H9 (cell line): ENCODE results near the gene ITPR2. TPM values are rescaled to one million over a fixed set of nuclear protein-coding genes. Genes with fewer than 3 reads are reported as not detected.

Source experiments
- DNase-seq: peaks from one replicate; pipeline ENCODE4 v3.0.0-alpha.2; 2017
- H2AFZ ChIP-seq: one replicate; pipeline ENCODE4 v1.6.1; 2013; ENCODE audit warnings: mild to moderate bottlenecking, low read length, control low read depth, moderate library complexity
- H2AK5ac ChIP-seq: 2 replicates; pipeline ENCODE4 v1.6.1; 2013; ENCODE audit warnings: low read length, control low read depth, mixed read lengths; ENCODE audit not compliant: insufficient read length
- H2BK120ac ChIP-seq: one replicate; pipeline ENCODE4 v1.6.1; 2013; ENCODE audit warnings: low read depth, mild to moderate bottlenecking, low read length, control low read depth, inconsistent platforms; ENCODE audit not compliant: poor library complexity, severe bottlenecking
- H2BK12ac ChIP-seq: 2 replicates; pipeline ENCODE4 v1.6.1; 2013; ENCODE audit warnings: low read length, control low read depth, mixed read lengths, low read depth; ENCODE audit not compliant: insufficient read length
- H2BK15ac ChIP-seq: 2 replicates; pipeline ENCODE4 v1.6.1; 2013; ENCODE audit warnings: low read depth, low read length, control low read depth
- H2BK20ac ChIP-seq: one replicate; pipeline ENCODE4 v1.6.1; 2013; ENCODE audit warnings: low read depth, mild to moderate bottlenecking, low read length, control low read depth, inconsistent platforms; ENCODE audit not compliant: poor library complexity, severe bottlenecking
- H2BK5ac ChIP-seq: 2 replicates; pipeline ENCODE4 v1.6.1; 2013; ENCODE audit warnings: low read length, control low read depth, mixed read lengths; ENCODE audit not compliant: insufficient read length
- H3K14ac ChIP-seq: 2 replicates; pipeline ENCODE4 v1.6.1; 2013; ENCODE audit warnings: low read length, control low read depth; ENCODE audit not compliant: insufficient read depth
- H3K18ac ChIP-seq: 2 replicates; pipeline ENCODE4 v1.6.1; 2013; ENCODE audit warnings: low read depth, mild to moderate bottlenecking, mixed read lengths, low read length, control low read depth; ENCODE audit not compliant: insufficient read length
- H3K23ac ChIP-seq: 2 replicates; pipeline ENCODE4 v1.6.1; 2013; ENCODE audit warnings: low read length, control low read depth, mixed read lengths, low read depth; ENCODE audit not compliant: insufficient read length
- H3K23me2 ChIP-seq: 2 replicates; pipeline ENCODE4 v1.6.1; 2013; ENCODE audit warnings: low read depth, mild to moderate bottlenecking, mixed read lengths, low read length, control low read depth; ENCODE audit not compliant: insufficient read length, poor library complexity, severe bottlenecking
- H3K27ac ChIP-seq: 2 replicates; pipeline ENCODE4 v1.5.1; 2013; ENCODE audit warnings: low read length, control low read depth, mixed read lengths, low read depth; ENCODE audit not compliant: insufficient read length
- H3K27me3 ChIP-seq: 2 replicates; pipeline ENCODE4 v1.6.1; 2013; ENCODE audit warnings: low read length, control low read depth, inconsistent platforms; ENCODE audit not compliant: insufficient read depth
- H3K4ac ChIP-seq: 2 replicates; pipeline ENCODE4 v1.6.1; 2013; ENCODE audit warnings: low read depth, mild to moderate bottlenecking, control low read depth, inconsistent platforms, low read length, moderate library complexity
- H3K4me1 ChIP-seq: 2 replicates; pipeline ENCODE4 v1.6.1; 2013; ENCODE audit warnings: low read length, control low read depth, inconsistent platforms; ENCODE audit not compliant: insufficient read depth
- H3K4me2 ChIP-seq: 2 replicates; pipeline ENCODE4 v1.6.1; 2013; ENCODE audit warnings: low read length, control low read depth, mixed read lengths; ENCODE audit not compliant: insufficient read length, insufficient read depth
- H3K56ac ChIP-seq: 2 replicates; pipeline ENCODE4 v1.6.1; 2013; ENCODE audit warnings: low read depth, mild to moderate bottlenecking, mixed read lengths, low read length, control low read depth; ENCODE audit not compliant: insufficient read length
- H3K79me1 ChIP-seq: 2 replicates; pipeline ENCODE4 v1.6.1; 2013; ENCODE audit warnings: low read depth, mild to moderate bottlenecking, moderate library complexity, low read length, control low read depth, inconsistent platforms; ENCODE audit not compliant: insufficient read depth, poor library complexity, severe bottlenecking
- H3K79me2 ChIP-seq: 2 replicates; pipeline ENCODE4 v1.6.1; 2013; ENCODE audit warnings: low read length, control low read depth, inconsistent platforms; ENCODE audit not compliant: insufficient read depth
- H3K9ac ChIP-seq: 2 replicates; pipeline ENCODE4 v1.6.1; 2013; ENCODE audit warnings: low read length, control low read depth, mixed read lengths; ENCODE audit not compliant: insufficient read length; ENCODE audit errors: extremely low read depth
- H3K9me3 ChIP-seq: one replicate; pipeline ENCODE4 v1.6.1; 2013; ENCODE audit warnings: low read depth, low read length, inconsistent platforms; ENCODE audit not compliant: control insufficient read depth
- H3T11ph ChIP-seq: one replicate; pipeline ENCODE4 v1.6.1; 2013; ENCODE audit warnings: mild to moderate bottlenecking, low read length, control low read depth, inconsistent platforms
- H4K20me1 ChIP-seq: one replicate; pipeline ENCODE4 v1.6.1; 2013; ENCODE audit not compliant: control insufficient read depth, insufficient read length, insufficient read depth
- H4K5ac ChIP-seq: 2 replicates; pipeline ENCODE4 v1.6.1; 2013; ENCODE audit warnings: low read depth, mild to moderate bottlenecking, mixed read lengths, low read length, control low read depth; ENCODE audit not compliant: insufficient read length
- H4K8ac ChIP-seq: replicated peaks from 2 replicates; pipeline ENCODE4 v1.6.1; 2013; ENCODE audit warnings: low read length, control low read depth, mixed read lengths, low read depth; ENCODE audit not compliant: insufficient read length
- H4K91ac ChIP-seq: 2 replicates; pipeline ENCODE4 v1.6.1; 2013; ENCODE audit warnings: low read depth, mild to moderate bottlenecking, moderate library complexity, mixed read lengths, low read length, control low read depth; ENCODE audit not compliant: insufficient read length
- H3K27ac Mint-ChIP-seq, 3 experiments: 2 replicates in 2 of 3; 3 replicates in 1 of 3; pipeline ENCODE4 v1.8.0; 2020 to 2021; ENCODE audit warnings: mixed read lengths in 3 of 3, mild to moderate bottlenecking in 1 of 3, moderate library complexity in 1 of 3
- H3K27me3 Mint-ChIP-seq: 2 replicates; pipeline ENCODE4 v1.8.0; 2021; ENCODE audit warnings: low read depth, mild to moderate bottlenecking, moderate library complexity, mixed read lengths
- H3K36me3 Mint-ChIP-seq, 3 experiments: 2 replicates in 2 of 3; 3 replicates in 1 of 3; pipeline ENCODE4 v1.8.0; 2020 to 2021; ENCODE audit warnings: low read depth in 3 of 3, mixed read lengths in 3 of 3; ENCODE audit not compliant: insufficient read depth in 1 of 3
- H3K4me1 Mint-ChIP-seq, 2 experiments: 2 replicates each; pipeline ENCODE4 v1.8.0; 2020; ENCODE audit warnings: mixed read lengths in 2 of 2
- H3K4me3 Mint-ChIP-seq, 2 experiments: 2 replicates in 1 of 2; 3 replicates in 1 of 2; pipeline ENCODE4 v1.8.0; 2020 to 2021; ENCODE audit warnings: mild to moderate bottlenecking in 2 of 2, mixed read lengths in 2 of 2, moderate library complexity in 1 of 2
- H3K9me3 Mint-ChIP-seq, 2 experiments: 2 replicates in 1 of 2; 3 replicates in 1 of 2; pipeline ENCODE4 v1.8.0; 2020; ENCODE audit warnings: mild to moderate bottlenecking in 2 of 2, mixed read lengths in 2 of 2, moderate library complexity in 1 of 2
- CTCF ChIP-seq: fragments of 200-600 bp; sonication (generic); conservative IDR thresholded peaks from 3 replicates; pipeline ENCODE4 v1.8.0; 2021; ENCODE audit warnings: antibody characterized with exemption, mild to moderate bottlenecking
- WGBS: extraction: QIAGEN DNeasy Blood & Tissue Kit; methylation state at CpG from one replicate; pipeline ENCODE4 v1.1.7; 2013; ENCODE audit warnings: missing lambda C conversion rate, low lambda C conversion rate, mixed read lengths; ENCODE audit not compliant: insufficient read length; ENCODE audit errors: extremely low coverage; 5-methylcytosine and 5-hydroxymethylcytosine counted together
- total RNA-seq: library from RNA; stranded (reverse); gene quantifications from 2 replicates; pipeline ENCODE4 v1.2.1, GENCODE V29; 2021

The ITPR2 gene
- total RNA-seq, 1 experiment from 2014 or later: 14.8 TPM

- no peak overlapping the region; a peak in 1 of 7 replicates for H3K27ac Mint-ChIP-seq
- Histone ChIP-seq H3K4me1 (no peaks in the 10 kb centered on the region), H3K9ac (no peak overlapping the region), H2BK120ac (no peak overlapping the region), H2BK12ac (no peak overlapping the region), H3T11ph (no peak overlapping the region), H2BK5ac (no peak overlapping the region), H3K27me3 (no peaks in the 10 kb centered on the region), H2AFZ (no peak overlapping the region), H3K56ac (no peak overlapping the region), H3K23me2 (no peaks in the 10 kb centered on the region), H4K20me1 (no peaks in the 10 kb centered on the region), H3K27ac (no peak overlapping the region), H4K5ac (no peak overlapping the region), H3K4ac (no peak overlapping the region), H3K14ac (no peak overlapping the region), H3K79me1 (no peaks in the 10 kb centered on the region), H4K8ac (no peak overlapping the region), H2BK20ac (no peak overlapping the region), H3K9me3 (no peaks in the 10 kb centered on the region), H3K79me2 (no peaks in the 10 kb centered on the region), H3K4me2 (no peak overlapping the region), H3K23ac (no peak overlapping the region), H4K91ac (no peak overlapping the region), H2AK5ac (no peak overlapping the region), H2BK15ac (no peak overlapping the region), H3K18ac (no peak overlapping the region)
- H3K36me3 Mint-ChIP-seq: no peaks in the 10 kb centered on the region
- H3K4me3 Mint-ChIP-seq: no peak overlapping the region; a peak in 1 of 5 replicates
- TF ChIP-seq CTCF: no peak
- no peaks in the 10 kb centered on the region for H3K9me3 Mint-ChIP-seq
- peaks cover 5 to 10% of the 10 kb centered on the region in 2 experiments; a peak in 3 of 4 replicates for H3K4me1 Mint-ChIP-seq
- no CpG with 5 or more reads among the region's 8 CpGs for WGBS
- no peaks in the 10 kb centered on the region for H3K27me3 Mint-ChIP-seq
- DNase-seq: no peak
Measured at GRCh38 chr12:26723379-26724308, 109.3 kb downstream of the ITPR2 start.
